Measurements from ENCODE around the gene GPR137C.

GPR137C gene

DNA sequence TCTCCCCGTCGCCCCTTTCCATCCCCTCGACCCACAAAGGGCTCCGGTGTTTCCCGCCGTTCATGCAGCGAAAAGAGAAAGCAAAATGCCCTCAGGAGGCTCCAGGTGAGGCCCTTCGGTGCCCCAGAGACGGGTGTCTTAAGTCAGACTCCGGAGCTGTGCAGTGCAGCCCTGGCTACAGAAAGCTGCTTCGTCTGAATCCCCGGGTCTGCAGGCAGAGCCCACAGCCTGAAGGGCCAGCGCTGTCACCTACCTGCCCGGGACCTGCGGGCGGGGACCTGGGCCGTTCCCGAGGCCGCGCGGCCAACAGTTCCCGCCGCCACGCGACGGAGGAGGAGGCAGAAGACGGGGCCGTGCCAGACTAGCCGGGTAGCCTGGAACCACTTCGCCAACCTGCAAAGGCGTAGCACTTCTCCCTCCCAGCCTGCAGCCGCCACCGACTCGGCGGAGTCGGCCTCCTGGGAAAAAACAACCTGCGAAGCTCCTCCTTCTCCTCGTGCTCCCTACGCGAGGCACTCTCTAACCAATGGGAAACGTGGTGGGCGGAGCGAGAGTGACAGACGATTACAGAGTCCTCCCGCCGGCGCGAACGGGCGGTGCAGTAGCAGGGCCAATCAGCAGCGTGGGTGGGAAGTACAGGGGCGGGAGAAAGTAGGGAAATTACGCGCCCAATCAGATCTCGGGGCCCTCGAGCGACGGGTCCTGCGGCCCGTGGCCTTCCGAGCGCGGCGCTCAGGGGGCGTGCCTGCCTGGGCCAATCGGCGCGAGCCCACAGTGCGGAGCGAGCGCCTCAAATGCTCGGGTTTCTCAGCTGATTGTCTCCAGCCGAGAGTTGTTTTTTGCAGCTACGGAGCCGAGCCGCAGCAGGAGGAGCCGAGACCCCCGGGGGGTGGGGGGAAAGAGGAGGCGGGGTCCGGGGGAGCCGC, at the start of gene GPR137C, which contains the start of gene TXNDC16:
GPR137C (plus strand) TSS at position 774 of the 926 bp plus-strand sequence. CDS start 312 bp downstream, outside the sequence.
TXNDC16 (minus strand) TSS at position 443 of the 926 bp plus-strand sequence. CDS start 8,948 bp downstream, outside the sequence.
- Histone ChIP-seq H3K27ac (peak within 1 kb of the TSS; percentile 25 to 88 (median 78)), H3K4me3 (peak within 1 kb of the TSS; percentile 53 to 81 (median 70))

DNA sequence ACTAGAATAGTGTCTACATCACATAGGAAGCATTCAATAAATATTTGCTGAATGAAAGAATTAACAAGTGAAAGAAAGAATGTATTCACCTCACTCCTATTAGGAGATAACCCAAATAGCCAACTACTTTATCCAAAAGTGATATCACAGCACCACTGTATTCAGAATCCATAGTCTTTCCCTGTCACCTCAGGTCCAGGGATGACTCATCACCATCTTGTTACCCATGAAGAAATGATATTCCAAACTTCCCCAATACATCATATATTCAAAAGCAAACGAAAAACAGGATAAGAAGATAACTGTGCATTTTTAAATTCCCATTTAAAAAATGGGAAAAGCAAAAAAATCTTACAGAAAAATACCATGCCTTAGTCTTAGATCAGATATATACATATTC, 39.4 kb upstream of the GPR137C start:
- no peak overlapping the region for H3K4me3 ChIP-seq
- no peak overlapping the region for H3K27ac ChIP-seq

DNA sequence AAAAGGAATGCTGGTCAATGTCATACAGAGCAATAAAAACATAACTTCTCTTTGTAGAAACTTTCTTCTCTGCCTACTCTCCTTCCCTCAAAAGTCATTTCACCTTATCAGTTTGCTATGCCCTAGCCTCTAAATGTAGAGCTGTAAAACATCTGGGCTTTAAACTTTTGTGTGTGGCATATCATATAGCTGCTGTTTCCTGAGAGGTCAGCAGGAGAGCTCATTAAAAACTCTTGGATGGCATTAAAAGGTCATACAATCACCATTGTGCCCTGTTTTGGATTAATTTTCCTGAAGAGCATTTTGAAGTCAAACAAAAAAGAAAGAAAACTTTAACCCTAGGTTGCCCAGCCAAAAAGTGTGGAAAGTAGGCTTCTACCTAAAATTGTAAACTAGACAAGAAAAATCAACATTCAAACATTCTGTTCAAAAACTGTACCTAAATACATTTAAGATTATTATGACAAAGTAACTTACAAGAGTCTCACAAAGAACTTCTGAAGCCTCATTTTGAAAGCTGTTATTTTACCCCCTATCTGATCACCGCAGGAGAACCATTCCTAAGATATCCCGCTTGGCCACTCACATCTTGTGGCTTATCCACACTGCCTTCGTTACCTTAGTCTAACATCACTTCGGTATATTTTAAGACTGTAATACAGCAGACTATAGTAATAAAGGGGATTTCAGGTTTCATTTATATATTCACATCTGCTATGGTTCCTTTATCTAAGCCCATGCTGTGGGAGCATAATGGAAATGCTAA, 38.4 kb upstream of the GPR137C start:
- H3K4me3 ChIP-seq = no peak overlapping the region
- H3K27ac ChIP-seq = no peak overlapping the region

DNA sequence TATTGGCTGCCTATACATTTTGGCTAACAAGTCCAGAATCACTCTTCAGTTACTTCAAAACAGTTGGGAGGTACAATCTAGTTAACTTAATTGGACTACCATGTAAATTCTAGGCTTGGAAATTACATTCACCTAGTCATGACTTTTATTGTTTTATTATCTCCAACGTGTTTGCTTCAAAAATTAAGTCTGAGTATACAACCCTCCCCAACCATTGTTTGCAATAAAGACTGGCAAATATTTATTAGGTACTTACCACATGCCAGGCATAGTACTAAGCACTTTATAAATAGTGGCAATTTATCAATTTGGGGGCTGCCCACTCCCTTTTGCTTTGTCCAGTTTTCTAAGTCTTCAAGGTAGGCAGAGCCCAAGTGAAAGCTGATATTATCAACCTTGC, 30.6 kb upstream of the GPR137C start:
- Histone ChIP-seq H3K27ac (no peak overlapping the region), H3K4me3 (no peak overlapping the region)

DNA sequence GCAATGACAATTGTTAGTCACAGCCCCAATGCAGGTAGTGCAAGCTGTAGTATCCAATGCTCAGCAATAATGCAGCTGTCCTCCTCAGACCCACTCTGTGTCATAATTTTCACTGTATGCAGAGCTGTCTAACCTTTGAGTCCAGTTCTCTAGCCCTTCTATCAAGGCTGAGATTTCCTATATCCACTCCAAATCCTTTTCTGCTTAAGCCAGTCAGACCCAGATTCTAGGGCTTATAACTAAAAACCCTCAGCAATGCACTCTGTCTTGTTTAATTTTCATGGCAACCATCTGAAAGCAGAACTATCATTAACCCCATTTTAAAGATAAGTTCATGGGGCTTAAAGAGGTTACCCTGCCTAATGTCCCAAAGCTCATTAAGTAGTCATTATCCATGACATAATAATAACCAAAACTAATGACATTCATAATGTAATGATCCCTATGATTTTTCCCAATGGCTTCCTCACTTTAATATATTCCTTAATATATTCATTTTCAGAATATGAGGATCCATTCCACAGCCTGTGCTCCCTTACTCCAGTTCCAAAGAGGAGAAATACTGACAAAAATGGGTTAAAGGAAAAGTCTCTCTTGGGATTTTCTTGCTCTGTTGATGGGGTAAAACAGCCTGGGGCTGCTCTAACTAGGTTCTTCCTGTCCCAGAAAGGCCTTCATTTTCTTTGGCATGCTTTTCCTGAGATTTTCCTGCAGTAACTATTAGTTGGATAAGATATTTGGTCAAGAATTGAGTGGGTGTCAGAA, 29.9 kb upstream of the GPR137C start:
- no peak overlapping the region for H3K27ac ChIP-seq
- H3K4me3 ChIP-seq = no peak overlapping the region

DNA sequence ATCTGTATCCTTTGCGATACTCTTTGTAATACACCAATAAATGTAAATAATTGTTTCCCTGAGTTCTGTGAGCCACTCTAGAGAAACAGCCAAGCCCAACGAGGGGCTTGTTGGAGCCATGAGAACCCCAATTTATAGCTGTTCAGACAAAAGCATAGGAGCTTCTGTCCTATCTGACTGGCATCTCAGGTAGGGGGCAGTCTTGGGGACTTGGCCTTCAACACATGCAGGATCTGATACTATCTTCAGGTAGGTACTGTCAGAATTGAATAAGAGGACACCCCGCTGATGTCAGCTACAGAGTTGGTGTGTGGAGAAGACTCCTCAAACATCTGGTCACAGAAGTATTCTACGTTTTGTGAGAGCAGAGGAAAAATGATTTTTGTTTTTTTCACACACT, 25.6 kb upstream of the GPR137C start:
- no peak overlapping the region for H3K4me3 ChIP-seq
- no peak overlapping the region for H3K27ac ChIP-seq

DNA sequence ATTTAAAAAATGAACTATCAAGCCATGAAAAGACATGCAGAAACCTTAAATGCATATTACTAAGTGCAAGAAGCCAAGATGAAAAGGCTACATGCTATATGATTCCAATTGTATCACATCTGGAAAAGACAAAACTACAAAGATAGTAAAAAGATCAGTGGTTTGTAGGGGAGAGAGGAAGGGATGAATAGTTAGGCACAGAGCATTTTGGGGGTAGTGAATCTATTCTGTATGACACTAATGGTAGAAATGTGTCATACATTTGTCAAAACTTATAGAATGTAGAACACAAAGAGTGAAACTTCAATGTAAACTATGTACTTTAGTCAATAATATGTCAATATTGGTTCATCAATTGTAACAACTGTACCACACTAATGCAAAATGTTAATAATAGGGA, 21.2 kb upstream of the GPR137C start:
- Histone ChIP-seq H3K4me3 (no peak overlapping the region), H3K27ac (no peak overlapping the region)

DNA sequence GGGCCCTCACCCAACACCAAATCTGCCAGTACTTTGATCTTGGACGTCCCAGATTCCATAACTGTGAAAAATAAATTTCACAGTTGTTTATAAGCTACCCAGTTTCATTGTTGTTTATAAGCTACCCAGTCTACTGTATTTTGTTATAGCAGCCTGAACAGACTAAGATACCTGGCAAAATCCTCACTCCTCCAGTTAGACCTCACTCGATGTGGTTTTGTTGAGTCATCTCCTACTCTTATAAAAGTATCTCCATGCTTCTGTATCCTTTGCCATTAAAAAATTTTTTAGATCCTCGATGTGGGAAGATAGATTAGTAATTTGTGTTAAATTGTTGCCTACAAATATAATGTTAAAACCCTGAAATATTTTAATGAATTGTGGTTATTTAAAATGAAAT, 16.4 kb upstream of the GPR137C start:
- H3K27ac ChIP-seq = no peak overlapping the region
- H3K4me3 ChIP-seq = no peak overlapping the region

- Histone ChIP-seq H3K4me3 (no peak overlapping the region), H3K27ac (peak overlapping the region in 1 of 21 experiments; percentile 19)
These were observed 14.0 kb upstream of the GPR137C start for GRCh38 chr14:52538623-52539022.

DNA sequence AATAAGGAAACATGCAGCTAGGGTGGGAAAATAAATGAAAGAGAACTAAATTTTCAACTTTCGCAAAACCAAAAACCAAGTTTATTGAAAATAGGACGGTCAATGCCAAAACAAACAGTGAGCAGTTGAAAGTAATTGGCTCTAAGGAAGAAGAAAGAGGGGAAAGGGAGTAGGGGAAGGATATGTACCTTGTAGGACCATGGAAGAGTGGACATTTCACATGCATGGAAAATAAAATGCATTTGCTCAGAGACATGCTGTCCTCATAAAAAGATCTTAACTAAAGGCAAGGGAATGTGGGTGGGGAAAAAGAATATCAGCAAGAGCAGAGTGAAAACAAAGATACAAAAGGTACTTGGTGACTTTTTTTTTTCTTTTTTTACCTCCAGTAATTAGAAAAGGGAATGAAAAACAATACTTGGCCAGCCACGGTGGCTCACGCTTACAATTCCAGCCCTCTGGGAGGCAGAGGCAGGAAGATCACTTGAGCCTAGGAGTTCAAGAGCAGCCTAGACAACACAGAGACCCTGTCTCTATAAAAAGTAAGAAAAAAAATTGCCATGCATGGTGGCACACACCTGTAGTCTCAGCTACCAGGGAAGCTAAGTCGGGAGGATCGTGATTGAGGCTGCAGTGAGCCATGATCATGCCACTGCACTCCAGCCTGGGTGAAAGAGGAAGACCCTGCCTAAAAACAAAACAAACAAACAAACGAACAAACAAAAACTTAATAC, 6.9 kb upstream of the GPR137C start:
- no peak overlapping the region for H3K27ac ChIP-seq
- H3K4me3 ChIP-seq = no peak overlapping the region

DNA sequence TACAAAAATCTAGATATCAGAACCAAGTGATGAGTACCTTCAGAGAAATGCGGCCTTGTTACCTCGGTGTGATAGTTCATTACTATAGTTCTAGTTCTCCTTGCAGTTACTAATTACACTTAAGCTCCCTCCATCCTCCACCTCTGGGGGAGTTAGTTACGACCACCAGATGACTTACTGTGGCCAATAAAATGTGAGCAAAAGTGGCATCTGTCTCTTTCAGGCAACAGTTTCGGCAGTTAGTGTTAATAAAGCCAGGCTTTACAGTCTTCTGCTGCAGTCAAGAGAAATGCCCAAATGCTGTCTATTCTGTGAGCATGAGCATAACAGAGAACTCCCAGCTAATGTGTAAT, 6.3 kb upstream of the GPR137C start:
- Histone ChIP-seq H3K27ac (no peak overlapping the region), H3K4me3 (no peak overlapping the region)

- Histone ChIP-seq H3K27ac (no peak overlapping the region), H3K4me3 (no peak overlapping the region)
These were observed 5.6 kb upstream of the GPR137C start for GRCh38 chr14:52547027-52547426.

DNA sequence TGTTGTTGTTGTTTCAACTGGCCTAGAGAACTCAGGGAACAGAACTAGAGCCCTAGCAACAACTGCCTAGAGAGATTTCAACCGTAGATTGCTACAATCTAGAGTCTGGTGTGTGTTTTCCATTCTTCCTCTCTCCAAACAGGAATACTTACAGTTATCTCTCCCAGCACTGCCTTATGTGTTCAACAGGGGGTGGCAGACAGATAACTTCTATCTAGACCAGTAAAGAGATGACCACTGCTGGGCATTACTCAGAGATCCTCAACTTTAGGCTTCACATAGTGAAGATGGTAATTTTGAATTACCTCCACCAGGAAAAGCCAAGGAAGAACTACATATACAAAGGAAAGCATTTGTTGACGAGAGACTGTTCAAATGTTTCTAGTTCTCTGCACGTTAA, 5.1 kb upstream of the GPR137C start:
- Histone ChIP-seq H3K4me3 (no peak overlapping the region), H3K27ac (no peak overlapping the region)

- H3K27ac ChIP-seq = no peak overlapping the region
These were observed 2.0 kb upstream of the GPR137C start for GRCh38 chr14:52550661-52551060.

GRCh38 chr14:52551205-52551604, 1.4 kb upstream of the GPR137C start:
- Histone ChIP-seq H3K4me3 (peak overlapping the region in 4 of 7 experiments; percentile 70 to 81 (median 76)), H3K27ac (peak overlapping the region in 3 of 21 experiments; percentile 76 to 88 (median 86))

More at GRCh38 chr14:52550661-52551060, 2.0 kb upstream of the GPR137C start:
- H3K4me3 ChIP-seq = no peak overlapping the region

- Histone ChIP-seq H3K4me3 (peak overlapping the region; percentile 53 to 81 (median 70)), H3K27ac (peak overlapping the region in 20 of 21 experiments; percentile 36 to 88 (median 80))
These were observed 957 bp upstream of the GPR137C start for GRCh38 chr14:52551696-52552062.

GRCh38 chr14:52553002-52553670, 500 bp downstream of the GPR137C start:
- H3K27ac ChIP-seq = peak overlapping the region in 18 of 21 experiments; percentile 11 to 86 (median 58)
- H3K4me3 ChIP-seq = peak overlapping the region; percentile 53 to 81 (median 70)
